OCI-LY1 (cell line): ENCODE data around the gene DDX27.
A peak's percentile ranks its signal among the peaks of the same experiment; 100 is the strongest.

ENCODE experiments used
- H2AFZ ChIP-seq: fragments of 200-600 bp; sonication (generic), shearing (Covaris generic); 2 replicates; pipeline ENCODE4 v1.6.0; 2014; ENCODE audit warnings: antibody characterized with exemption, mild to moderate bottlenecking, low read length
- H3F3A ChIP-seq: fragments of 200-600 bp; sonication (generic), shearing (Covaris generic); 2 replicates; pipeline ENCODE4 v1.6.0; 2014; ENCODE audit warnings: mild to moderate bottlenecking, antibody characterized with exemption, low read length, moderate library complexity; ENCODE audit not compliant: insufficient read depth
- H3K27ac ChIP-seq: fragments of 200-600 bp; sonication (generic); 2 replicates; pipeline ENCODE4 v1.5.1; 2014; ENCODE audit warnings: low read length, mixed run types, mild to moderate bottlenecking, low read depth; ENCODE audit not compliant: poor library complexity, severe bottlenecking
- H3K27me3 ChIP-seq: fragments of 200-600 bp; sonication (generic); 2 replicates; pipeline ENCODE4 v1.6.0; 2014; ENCODE audit warnings: antibody characterized with exemption, mild to moderate bottlenecking, low read length, moderate library complexity; ENCODE audit not compliant: insufficient read depth
- H3K36me3 ChIP-seq: fragments of 200-600 bp; sonication (generic); 2 replicates; pipeline ENCODE4 v1.6.1; 2014; ENCODE audit warnings: mild to moderate bottlenecking, antibody characterized with exemption, low read length, moderate library complexity, mixed read lengths; ENCODE audit not compliant: insufficient read depth
- H3K4me1 ChIP-seq: fragments of 200-600 bp; sonication (generic); 2 replicates; pipeline ENCODE4 v1.5.1; 2014; ENCODE audit warnings: mild to moderate bottlenecking, low read length, moderate library complexity; ENCODE audit not compliant: insufficient read depth, severe bottlenecking
- H3K4me2 ChIP-seq: fragments of 200-600 bp; sonication (generic), shearing (Covaris generic); 2 replicates; pipeline ENCODE4 v1.6.1; 2014; ENCODE audit warnings: low read length
- H3K4me3 ChIP-seq: fragments of 200-600 bp; sonication (generic); 2 replicates; pipeline ENCODE4 v1.5.1; 2014; ENCODE audit warnings: low read length, low read depth, mild to moderate bottlenecking, mixed read lengths; ENCODE audit not compliant: poor library complexity, severe bottlenecking
- H3K79me2 ChIP-seq: fragments of 200-600 bp; shearing (Covaris generic); 2 replicates; pipeline ENCODE4 v1.6.1; 2016; ENCODE audit warnings: mixed run types, low read length, mixed read lengths; ENCODE audit not compliant: insufficient read depth
- H3K9ac ChIP-seq: fragments of 200-600 bp; sonication (generic), shearing (Covaris generic); 2 replicates; pipeline ENCODE4 v1.6.1; 2014; ENCODE audit warnings: mild to moderate bottlenecking, low read length, mixed read lengths
- H3K9me2 ChIP-seq: fragments of 200-600 bp; sonication (generic), shearing (Covaris generic); 2 replicates; pipeline ENCODE4 v1.6.1; 2014; ENCODE audit warnings: low read depth, mild to moderate bottlenecking, low read length, mixed read lengths
- H3K9me3 ChIP-seq: fragments of 200-600 bp; shearing (Covaris generic); 2 replicates; pipeline ENCODE4 v1.6.1; 2014; ENCODE audit warnings: low read length, mixed read lengths
- H4K20me1 ChIP-seq: fragments of 200-600 bp; sonication (generic), shearing (Covaris generic); 2 replicates; pipeline ENCODE4 v1.6.0; 2016; ENCODE audit warnings: mild to moderate bottlenecking, low read length; ENCODE audit not compliant: insufficient read depth
- EZH2 ChIP-seq: fragments of 200-600 bp; sonication (generic), shearing (Covaris generic); IDR thresholded peaks from 2 replicates; pipeline ENCODE4 v1.8.0; 2017; ENCODE audit warnings: borderline replicate concordance, mixed run types, mild to moderate bottlenecking, antibody characterized with exemption, low read length, moderate library complexity, mixed read lengths
- TF ChIP-seq, protein P1 (sequence below): fragments of 200-600 bp; sonication (generic), shearing (Covaris generic); IDR thresholded peaks from 2 replicates; pipeline ENCODE4 v1.5.1; 2017; ENCODE audit warnings: mild to moderate bottlenecking, antibody characterized with exemption, low read length, moderate library complexity, mixed read lengths

DDX27 gene

DNA sequence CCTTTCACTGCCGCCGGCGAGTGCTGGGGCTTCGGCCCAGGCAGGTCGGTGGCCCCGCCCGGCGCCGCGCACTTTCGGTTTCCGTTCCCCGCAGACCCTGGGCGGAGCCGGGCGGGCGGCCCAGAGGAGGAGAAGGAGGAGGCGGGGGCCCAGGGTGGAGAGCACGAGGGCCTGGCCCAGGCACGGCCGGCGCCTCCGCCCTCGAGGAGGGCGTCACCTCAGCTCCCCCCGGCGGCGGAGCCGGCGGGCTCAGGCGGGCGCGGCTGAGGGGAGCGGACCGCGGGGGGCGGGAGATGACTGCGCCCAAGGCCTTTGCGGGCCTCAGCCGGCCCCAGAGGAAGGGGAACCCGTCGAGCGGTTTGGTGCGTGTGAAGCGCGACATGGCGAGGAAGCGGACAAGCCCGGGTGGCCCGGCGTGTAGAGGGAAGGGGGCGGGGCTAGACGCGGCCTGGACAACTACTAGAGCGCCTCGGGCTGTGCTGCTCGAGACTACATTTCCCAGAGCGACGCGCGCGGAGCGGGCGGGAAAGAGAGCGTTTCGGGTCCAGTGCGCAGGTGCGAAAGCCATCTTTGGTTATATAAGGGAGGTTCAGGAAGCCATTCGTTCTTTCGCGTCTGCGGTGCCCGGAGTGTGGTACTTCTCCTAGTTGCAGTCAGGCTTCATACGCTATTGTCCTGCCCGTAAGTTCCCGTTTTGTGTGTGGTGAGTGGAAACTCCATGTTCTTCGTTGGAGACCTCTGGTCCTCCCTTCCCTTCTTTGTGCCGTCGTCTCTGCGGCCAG is 59.0 kb downstream of the DDX27 start, which contains the start of gene ZNFX1:
TSS of gene ZNFX1 (minus strand) at position 22 of the 782 bp plus-strand sequence. CDS start 2,218 bp downstream, outside the sequence.
- Histone ChIP-seq H3K27me3 (no peaks in the 10 kb centered on the region), H3K9me3 (peaks cover 11% of the 10 kb centered on the region), H4K20me1 (no peaks in the 10 kb centered on the region), H3K9ac (peak within 1 kb of the TSS; percentile 100), H3K4me3 (peak within 1 kb of the TSS; percentile 100), H3K36me3 (peaks cover 67% of the 10 kb centered on the region), H2AFZ (no peak within 1 kb of the TSS), H3K4me2 (peak within 1 kb of the TSS; percentile 91), H3K27ac (peak within 1 kb of the TSS; percentile 91), H3K9me2 (no peaks in the 10 kb centered on the region), H3K4me1 (peaks cover 56% of the 10 kb centered on the region), H3K79me2 (peaks cover 51% of the 10 kb centered on the region), H3F3A (no peaks in the 10 kb centered on the region)
- no peak for TF ChIP-seq EZH2
- TF ChIP-seq, protein P1, sequence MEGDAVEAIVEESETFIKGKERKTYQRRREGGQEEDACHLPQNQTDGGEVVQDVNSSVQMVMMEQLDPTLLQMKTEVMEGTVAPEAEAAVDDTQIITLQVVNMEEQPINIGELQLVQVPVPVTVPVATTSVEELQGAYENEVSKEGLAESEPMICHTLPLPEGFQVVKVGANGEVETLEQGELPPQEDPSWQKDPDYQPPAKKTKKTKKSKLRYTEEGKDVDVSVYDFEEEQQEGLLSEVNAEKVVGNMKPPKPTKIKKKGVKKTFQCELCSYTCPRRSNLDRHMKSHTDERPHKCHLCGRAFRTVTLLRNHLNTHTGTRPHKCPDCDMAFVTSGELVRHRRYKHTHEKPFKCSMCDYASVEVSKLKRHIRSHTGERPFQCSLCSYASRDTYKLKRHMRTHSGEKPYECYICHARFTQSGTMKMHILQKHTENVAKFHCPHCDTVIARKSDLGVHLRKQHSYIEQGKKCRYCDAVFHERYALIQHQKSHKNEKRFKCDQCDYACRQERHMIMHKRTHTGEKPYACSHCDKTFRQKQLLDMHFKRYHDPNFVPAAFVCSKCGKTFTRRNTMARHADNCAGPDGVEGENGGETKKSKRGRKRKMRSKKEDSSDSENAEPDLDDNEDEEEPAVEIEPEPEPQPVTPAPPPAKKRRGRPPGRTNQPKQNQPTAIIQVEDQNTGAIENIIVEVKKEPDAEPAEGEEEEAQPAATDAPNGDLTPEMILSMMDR: no peak

DNA sequence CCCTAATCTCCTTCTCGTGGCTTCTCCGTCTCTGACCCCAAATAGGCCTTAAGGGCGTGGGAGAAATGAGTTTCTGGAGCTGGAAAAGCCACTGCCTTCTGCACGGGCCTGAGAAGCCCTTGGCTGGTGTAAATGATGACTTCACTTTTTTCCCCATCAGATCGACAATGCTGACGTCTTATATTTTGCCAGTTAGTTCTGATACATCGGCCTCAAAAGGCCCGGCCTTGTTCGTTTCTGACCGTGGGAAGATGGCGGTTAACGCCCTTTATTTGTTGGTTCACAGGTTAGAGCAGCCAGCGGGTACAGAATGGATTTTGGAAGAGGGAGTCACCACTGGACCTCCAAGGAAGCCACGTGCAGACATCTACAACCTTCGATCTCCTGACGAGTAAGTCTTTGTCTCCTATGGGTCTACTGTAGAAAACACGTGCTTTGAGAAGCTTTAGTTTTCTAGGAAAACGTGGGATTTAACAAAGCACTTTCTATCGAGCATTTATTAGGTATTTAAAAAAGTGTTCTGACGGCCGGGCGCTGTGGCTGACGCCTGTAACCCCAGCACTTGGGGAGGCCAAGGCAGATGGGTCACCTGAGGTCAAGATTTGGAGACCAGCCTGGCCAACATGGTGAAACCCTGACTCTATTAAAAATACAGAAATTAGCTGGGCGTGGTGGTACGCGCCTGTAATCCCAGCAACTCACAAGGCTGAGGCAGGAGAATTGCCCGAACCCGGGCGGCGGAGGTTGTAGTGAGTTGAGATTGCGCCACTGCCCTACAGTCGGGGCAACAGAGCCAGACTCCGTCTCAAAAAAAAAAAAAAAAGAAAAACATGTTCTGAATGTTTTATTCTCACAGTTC is 59.8 kb downstream of the DDX27 start:
- H3K9me2 ChIP-seq: no peaks in the 10 kb centered on the region
- TF ChIP-seq EZH2: no peak
- TF ChIP-seq, protein P1: no peak
- peak overlapping the region; percentile 91 for H3K27ac ChIP-seq
- peaks cover 62% of the 10 kb centered on the region for H3K4me1 ChIP-seq
- H3K9me3 ChIP-seq: peaks cover 11% of the 10 kb centered on the region
- no peaks in the 10 kb centered on the region for H3K27me3 ChIP-seq
- H3K4me2 ChIP-seq: peak overlapping the region; percentile 91
- no peak overlapping the region for H2AFZ ChIP-seq
- H3F3A ChIP-seq: peaks cover 4% of the 10 kb centered on the region
- peak overlapping the region; percentile 100 for H3K4me3 ChIP-seq
- H4K20me1 ChIP-seq: no peaks in the 10 kb centered on the region
- peaks cover 51% of the 10 kb centered on the region for H3K79me2 ChIP-seq
- H3K36me3 ChIP-seq: peaks cover 67% of the 10 kb centered on the region
- H3K9ac ChIP-seq: peak overlapping the region; percentile 100

DNA sequence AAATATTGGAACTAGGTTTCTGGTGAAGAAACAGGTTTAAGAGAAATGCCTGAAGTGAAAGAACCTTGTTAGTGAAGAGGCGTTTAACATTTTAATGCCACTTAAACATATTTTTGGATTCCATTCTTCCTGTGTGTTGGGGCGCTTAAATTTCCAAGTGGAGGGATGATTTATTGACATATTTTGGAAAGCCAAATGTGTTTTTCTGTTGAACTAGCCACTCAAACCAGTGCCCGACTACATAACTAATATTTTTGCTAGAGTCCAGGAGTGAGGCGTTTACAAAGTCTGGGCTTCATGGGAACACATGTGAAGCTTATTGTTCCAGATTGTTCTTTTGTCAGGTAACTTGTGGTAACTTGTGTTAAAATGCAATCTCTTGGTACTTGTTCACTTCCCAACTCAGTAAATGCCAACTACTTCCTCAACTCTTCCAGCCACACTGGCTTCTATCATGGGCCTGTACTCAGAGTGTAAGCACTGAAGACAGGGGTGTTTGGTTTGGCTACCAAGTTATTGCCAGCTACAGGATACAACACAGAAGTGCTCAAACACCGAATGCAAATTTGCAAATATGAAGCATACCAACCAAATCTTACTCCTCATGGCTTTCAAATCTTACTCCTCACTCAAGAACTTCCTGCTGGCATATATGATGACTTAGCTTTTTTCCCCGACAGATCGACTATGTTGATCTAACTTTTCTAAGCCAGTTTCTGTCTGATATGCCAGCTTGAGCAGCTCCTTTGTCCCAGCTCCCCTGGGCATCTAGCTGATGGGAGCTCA is 60.7 kb downstream of the DDX27 start:
- Histone ChIP-seq H3F3A (peaks cover 6% of the 10 kb centered on the region), H3K9me3 (peaks cover 11% of the 10 kb centered on the region), H3K9ac (peak overlapping the region; percentile 100)

More for the DNA sequence above, 60.7 kb downstream of the DDX27 start:
- Histone ChIP-seq H2AFZ (no peak overlapping the region), H3K27me3 (no peaks in the 10 kb centered on the region), H4K20me1 (no peaks in the 10 kb centered on the region), H3K36me3 (peaks cover 75% of the 10 kb centered on the region), H3K4me1 (peaks cover 62% of the 10 kb centered on the region), H3K4me2 (peak overlapping the region; percentile 91), H3K79me2 (peaks cover 51% of the 10 kb centered on the region), H3K4me3 (peak overlapping the region; percentile 100), H3K27ac (peak overlapping the region; percentile 91), H3K9me2 (no peaks in the 10 kb centered on the region)
- TF ChIP-seq, protein P1: no peak
- no peak for TF ChIP-seq EZH2
